Measurements from ENCODE around the gene OOSP2.

The OOSP2 gene

DNA sequence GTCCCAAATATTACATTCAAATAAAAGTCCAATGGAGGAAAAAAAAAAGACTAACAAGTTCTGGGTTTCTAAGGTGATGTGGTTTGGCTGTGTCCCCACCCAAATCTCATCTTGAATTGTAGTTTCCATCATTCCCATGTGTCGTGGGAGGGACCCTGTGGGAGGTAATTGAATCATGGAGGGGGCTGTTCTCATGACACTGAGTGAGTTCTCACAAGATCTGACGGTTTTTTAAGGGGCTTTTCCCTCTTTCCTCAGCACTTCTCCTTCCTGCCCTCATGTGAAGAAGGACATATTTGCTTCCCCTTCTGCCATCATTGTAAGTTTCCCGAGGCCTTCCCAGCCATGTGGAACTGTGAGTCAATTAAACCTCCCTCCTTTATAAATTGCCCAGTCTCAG is 40.3 kb downstream of the OOSP2 start:
- DNase-seq (ENCODE audit: low spot score) = no peak

DNA sequence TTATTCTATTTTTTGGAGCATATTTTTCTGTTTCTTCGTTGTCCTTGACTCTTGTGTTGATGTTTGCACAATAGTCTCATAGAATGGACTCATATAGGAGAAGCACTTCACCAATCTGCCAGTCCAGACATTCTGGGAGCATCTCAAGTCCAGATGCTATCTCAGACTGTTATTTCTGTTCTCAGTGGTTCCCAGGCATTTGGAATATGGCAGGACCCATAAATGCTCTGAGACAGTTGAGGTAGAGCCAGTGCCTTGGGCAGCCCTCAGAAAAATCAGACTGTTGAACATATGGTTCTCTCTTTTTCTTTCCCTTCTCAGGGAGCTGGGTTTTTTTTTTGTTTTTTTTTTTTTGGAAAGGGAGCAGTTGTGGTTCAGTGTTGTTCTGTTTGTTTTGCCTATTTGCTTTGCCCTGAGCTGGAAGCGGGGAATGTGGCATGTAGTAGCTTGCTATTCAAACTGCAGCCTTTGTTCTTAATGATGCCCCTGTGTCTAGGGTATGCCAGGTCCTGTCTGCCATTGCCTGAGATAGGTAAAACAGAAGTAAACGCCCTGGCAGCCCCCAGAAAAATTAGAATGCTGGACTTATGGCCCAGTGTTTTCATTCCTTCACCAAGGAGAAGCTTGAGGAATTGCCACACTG is 44.5 kb downstream of the OOSP2 start:
- DNase-seq (ENCODE audit: low spot score) = no peak

DNA sequence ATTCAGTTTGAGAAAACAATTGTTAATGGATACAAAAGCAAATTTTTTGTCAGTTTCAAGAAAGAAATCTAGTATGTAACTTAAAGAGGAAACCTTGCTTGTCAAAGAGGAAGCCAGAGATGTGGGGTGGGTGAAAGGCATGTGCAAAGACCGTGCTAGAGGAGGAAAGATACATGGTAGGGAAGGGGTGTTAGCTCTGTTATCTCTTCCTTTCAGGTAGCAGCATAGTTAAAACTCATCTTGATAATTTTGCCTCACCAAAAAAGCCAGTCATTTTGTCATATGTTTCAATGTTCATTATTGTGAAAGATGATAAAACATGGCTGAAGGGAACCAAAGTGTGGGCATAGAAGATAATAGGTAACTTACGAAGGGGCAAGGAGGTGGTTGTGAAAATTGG is 45.7 kb downstream of the OOSP2 start:
- no peak for DNase-seq (ENCODE audit: low spot score)

DNA sequence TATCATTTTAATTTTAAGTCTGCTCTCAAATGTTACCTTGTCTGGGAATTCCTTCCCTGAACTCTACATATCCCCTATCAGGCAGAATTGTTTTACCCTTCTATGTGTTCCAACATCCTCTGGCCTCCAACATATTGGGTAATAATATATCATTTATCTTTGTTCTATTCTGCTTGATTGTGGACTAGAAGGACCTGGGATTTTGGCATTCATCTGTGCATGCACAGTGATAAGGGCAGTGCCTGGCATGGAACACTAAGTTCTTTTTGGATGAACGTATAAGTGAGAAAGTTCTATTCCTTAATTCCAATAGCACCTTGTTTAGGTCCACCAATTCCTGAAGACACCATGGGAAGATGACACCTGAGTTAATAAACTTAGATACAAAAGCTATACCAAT is 47.0 kb downstream of the OOSP2 start:
- no peak for DNase-seq (ENCODE audit: low spot score)

DNA sequence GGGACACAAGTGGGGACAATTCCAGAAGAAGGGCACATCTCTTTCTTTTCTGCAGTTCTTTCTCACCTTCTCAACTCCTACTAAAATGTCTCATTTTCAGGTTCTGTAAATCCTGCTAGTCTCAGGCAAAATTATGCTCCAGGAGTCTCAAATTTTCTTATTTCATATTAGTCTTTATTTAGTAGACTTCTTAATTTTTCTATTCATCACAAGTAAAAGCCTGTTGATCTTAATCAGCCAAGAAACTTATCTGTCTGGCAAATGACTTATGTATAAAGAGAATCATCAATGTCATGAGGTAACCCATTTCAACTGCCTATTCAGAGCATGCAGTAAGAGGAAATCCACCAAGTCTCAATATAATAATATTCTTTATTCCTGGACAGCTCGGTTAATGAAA is 48.2 kb downstream of the OOSP2 start, which contains the start of gene MS4A2:
Gene MS4A2, plus strand, starts transcription at position 301 of the 400 bp plus-strand sequence. CDS start 102 bp downstream, outside the sequence.
- no peak for DNase-seq (ENCODE audit: low spot score)

DNA sequence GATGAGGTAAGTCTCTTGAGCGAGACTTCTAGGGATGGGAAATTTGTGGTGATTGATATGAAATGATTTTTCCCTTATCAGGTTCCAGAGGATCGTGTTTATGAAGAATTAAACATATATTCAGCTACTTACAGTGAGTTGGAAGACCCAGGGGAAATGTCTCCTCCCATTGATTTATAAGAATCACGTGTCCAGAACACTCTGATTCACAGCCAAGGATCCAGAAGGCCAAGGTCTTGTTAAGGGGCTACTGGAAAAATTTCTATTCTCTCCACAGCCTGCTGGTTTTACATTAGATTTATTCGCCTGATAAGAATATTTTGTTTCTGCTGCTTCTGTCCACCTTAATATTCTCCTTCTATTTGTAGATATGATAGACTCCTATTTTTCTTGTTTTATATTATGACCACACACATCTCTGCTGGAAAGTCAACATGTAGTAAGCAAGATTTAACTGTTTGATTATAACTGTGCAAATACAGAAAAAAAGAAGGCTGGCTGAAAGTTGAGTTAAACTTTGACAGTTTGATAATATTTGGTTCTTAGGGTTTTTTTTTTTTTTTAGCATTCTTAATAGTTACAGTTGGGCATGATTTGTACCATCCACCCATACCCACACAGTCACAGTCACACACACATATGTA is 55.4 kb downstream of the OOSP2 start:
- DNase-seq (ENCODE audit: low spot score) = no peak

DNA sequence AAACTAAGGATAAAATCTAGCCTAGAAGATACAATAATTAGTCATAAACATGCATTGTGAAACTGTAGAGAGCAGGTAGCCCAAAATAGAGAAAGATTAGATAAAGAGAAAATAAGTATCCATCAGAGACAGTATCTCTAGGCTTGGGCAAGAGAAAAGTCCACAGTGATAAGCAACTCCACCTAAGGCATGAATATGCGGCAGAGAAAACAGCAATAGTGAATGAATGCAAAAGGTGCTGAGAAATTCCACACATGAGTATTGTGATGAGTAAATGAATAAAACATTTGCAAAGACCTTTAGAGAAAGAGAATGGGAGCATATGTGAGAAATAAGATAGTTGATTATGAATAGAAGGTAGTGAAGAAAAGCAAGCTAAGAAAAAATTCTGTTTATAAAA is 57.0 kb downstream of the OOSP2 start:
- no peak for DNase-seq (ENCODE audit: low spot score)
